ENCODE data around the gene RGS6. TPM values are rescaled to one million over a fixed set of nuclear protein-coding genes. Genes with fewer than 3 reads are reported as not detected.

The RGS6 gene
- total RNA-seq, 1 donor from 2014 or later, result not detected

DNA sequence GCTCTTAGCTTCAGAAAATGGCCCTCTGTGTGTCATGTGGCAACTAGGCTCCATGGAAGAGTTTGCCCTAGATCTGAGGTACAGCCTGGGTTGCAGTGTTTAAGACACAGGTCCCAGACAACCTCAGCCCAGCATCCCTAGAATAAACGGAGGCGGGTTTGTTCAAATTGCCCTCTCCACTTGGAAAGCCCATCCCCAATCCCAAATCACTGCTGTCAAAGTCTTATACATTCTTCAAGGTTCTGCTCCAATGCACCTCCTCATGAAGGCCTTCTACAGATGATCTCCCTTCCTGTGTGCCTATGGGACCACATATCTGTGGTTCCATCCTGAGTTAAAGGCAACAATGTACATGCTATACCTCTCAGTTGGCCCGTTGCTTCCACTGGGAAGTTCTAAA, 671.9 kb downstream of the RGS6 start:
- DNase-seq (ENCODE audit: low read depth, low spot score), result no peak

DNA sequence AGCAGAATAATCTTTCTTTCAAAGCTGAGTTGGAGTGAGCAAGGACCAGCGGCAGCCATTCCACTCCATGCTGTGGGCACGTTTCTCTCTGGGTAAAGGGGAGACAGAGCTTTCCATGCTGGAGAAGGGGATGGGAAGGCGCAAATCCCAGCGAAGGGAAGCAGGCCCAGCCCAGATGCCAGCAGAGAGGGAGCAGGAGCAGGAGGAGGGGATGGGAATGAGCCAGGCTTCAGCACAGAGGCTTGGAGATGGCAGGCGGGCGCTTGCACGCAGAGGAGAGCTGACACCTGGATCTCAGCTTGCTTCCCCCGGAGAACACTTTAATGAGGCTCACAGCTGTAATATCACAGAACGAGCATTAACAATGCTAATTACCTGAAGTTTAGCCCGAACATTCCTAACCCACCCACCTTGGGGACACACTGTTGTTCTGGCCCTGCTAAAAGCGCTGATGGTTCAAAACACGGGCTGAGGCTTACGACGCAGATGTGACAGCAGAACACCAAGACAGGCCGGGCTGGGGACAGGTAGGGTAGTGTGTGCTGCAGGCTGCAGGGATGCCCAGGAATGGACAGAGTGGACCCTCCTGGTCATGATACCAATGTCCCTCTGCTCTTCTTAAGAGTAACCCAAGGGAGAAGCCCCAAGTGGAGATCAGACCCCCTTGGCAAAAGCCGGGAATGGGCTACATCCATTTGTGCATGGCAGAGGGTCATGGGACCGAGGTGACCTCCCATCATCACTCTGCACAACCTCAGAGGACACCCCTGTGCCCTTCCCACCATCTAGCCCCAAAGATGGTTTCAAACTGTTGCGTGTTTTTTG, 673.1 kb downstream of the RGS6 start:
- DNase-seq (ENCODE audit: low read depth, low spot score), result no peak

DNA sequence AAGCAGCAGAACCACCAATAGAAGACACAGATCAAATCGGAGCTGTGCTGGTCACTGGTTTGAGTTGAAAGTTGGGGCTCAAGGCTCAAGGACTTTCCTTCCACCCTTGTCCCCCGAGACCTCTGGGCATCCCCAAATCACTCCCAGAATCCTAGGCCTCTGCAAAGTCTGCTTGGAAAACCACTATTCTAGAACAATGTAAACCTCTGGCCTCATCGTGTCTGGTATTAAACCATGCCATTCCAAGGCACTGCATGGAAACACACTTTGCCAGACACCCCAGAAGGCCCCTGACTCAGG, 673.6 kb downstream of the RGS6 start:
- no peak for DNase-seq (ENCODE audit: low read depth, low spot score)

DNA sequence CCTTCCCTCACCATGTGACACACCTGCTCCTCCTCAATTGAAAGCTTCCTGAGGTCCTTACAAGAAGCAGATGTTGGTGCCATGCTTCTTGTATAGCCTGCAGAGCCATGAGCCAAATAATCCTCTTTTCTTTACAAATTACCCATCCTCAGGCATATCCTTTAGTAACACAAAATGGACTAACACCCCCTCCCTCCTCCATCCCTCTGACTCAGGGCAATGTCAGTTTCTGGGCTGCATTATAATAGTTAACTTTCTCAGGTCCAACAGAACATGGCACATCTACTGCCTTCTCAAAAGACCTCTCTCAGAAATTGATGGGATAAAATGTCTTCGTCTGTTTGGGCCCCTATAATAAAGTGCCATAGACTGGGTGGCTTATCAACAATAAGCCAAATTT, 674.6 kb downstream of the RGS6 start:
- DNase-seq (ENCODE audit: low read depth, low spot score), result no peak

DNA sequence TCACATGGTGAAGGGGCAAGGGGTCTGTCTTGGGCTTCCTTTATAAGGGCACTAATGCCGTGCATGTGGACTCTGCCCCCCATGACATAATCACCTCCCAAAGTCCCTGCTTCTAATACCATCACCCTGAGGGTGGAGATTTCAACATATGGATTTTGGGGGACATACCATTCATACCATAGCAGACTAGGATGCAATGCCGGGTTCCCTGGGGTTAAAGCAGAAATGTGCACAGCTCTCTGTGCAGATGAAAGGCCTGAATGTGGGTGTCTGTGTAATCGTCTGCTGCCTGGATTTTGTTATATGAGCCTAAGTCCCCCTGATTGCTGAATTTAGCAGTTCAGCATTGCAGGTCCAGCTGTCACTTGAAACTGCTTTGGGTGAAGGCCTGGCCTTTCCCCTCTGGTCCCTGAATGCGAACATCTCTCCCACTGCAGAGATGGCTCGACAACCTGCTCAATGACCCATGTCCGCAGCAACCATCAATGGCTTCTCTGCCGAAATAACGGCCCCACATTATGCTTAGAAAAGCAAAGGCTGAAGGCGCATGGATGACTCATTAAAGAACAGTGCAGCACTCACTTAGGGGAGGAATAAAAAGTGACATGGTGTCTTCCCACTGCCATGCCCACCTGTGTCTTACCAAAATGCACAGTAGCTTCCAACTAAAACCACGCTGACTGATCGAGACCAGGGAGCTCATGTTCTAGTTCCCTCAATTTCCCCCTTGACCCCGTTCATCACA, 675.3 kb downstream of the RGS6 start:
- DNase-seq (ENCODE audit: low read depth, low spot score), result no peak

- DNase-seq (ENCODE audit: low read depth, low spot score), result no peak
Observed at GRCh38 chr14:72608391-72609204, 676.4 kb downstream of the RGS6 start.

DNA sequence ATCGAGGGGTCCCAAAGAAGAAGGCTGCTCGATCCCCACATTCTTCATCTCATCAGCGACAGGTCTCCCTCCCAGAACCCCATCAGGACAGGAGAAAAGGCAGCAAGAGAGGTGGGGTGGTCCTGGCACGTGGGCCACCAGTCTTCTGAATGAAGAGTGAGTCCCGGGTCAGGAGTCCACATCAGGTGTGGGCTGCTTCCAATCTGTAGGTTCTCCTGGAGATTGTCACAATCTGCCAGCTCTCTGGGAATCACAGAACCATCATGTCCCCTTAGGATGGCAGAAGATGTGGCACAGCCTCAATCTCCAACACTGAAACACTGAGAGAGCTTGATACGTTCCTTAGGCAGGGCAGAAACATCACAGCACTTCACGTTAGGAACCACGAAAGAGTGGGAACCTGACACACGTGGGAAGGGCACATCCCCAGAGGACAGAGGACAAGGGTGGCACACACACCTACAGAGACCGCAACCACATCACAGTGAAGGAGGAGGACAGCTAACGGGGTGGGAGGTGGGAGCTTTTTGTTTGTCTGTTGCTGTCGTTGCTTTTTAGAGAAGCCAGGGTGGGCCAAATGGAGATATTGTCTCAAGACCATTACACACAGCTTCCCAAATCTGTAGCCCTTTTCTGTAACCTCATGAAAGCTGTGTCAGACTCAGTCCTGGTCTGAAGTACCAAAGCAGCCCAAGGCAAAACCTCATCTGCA, 677.1 kb downstream of the RGS6 start:
- no peak for DNase-seq (ENCODE audit: low read depth, low spot score)

- DNase-seq (ENCODE audit: low read depth, low spot score), result no peak
Observed at GRCh38 chr14:72610096-72610830, 678.0 kb downstream of the RGS6 start.

- DNase-seq (ENCODE audit: low read depth, low spot score), result no peak
Observed at GRCh38 chr14:72610831-72611200, 678.6 kb downstream of the RGS6 start.

DNA sequence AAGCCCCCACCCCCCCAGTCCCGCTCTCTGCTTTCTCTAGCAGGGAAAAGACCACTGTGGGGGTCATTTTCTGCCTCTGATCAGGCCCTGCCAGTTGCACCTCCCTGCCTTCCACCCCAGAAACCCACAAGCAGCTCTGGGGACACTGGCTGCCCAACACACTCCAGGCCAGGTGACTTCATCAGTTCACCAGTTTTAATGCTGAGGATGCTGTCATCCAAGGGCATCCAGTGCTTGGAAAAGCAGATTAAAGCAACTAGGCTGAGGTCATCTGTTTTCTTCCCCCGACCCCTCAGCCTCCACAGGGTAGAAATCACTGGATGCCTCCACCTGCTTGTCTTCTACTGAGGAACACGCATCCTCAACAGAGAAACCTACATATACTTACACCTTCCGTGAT, 679.3 kb downstream of the RGS6 start:
- no peak for DNase-seq (ENCODE audit: low read depth, low spot score)

GRCh38 chr14:72612041-72612440, 679.8 kb downstream of the RGS6 start:
- DNase-seq (ENCODE audit: low read depth, low spot score), result no peak

GRCh38 chr14:72613231-72613974, 681.2 kb downstream of the RGS6 start:
- DNase-seq (ENCODE audit: low read depth, low spot score), result no peak

DNA sequence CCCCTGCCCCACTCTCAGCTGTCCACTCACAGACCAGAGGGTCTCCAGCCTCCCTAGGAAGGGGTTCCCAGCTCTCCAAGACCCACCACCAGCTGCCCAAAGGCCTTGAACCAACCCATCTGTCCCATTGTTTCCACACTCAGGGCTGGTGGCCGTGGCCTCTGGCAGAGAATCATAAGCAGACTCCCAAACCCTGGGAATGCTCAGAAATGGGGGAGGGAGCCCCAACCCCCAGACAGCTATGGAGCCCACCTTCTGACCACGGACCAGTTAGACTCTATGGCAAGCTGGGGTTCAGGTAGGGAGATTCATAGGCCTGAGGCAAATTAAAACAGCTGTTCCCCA, 681.7 kb downstream of the RGS6 start:
- DNase-seq (ENCODE audit: low read depth, low spot score), result no peak

GRCh38 chr14:72614365-72614764, 682.1 kb downstream of the RGS6 start:
- no peak for DNase-seq (ENCODE audit: low read depth, low spot score)

DNA sequence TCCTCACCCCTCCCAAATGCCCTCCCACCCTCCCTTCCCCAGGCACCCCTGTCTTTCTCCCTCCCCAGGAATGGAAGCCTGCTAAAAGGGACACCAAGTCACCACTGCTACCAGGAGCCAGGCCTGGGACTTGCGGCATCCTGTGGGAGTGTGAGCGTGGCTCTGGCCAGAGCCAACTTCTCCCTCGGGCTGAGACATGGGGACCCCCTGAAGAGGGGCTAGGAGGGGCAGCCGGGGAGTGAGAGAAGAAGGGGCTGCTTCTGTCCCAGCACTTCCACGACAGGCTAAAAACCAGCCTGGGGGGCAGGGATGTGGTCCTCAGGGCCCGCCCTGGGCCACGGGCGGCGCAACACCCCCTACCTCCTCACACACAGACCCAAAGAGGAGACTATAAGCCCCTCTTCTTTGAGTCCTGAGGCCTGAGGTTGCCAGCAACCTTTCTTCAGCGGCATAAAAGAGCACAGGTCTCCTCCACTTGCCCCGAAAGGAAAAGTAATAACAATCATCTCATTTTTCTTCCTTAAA, 682.7 kb downstream of the RGS6 start:
- DNase-seq (ENCODE audit: low read depth, low spot score), result no peak

GRCh38 chr14:72615451-72616121, 683.4 kb downstream of the RGS6 start:
- no peak for DNase-seq (ENCODE audit: low read depth, low spot score)
